Measurements from ENCODE around the gene CFAP90.

- TF ChIP-seq, protein P1, sequence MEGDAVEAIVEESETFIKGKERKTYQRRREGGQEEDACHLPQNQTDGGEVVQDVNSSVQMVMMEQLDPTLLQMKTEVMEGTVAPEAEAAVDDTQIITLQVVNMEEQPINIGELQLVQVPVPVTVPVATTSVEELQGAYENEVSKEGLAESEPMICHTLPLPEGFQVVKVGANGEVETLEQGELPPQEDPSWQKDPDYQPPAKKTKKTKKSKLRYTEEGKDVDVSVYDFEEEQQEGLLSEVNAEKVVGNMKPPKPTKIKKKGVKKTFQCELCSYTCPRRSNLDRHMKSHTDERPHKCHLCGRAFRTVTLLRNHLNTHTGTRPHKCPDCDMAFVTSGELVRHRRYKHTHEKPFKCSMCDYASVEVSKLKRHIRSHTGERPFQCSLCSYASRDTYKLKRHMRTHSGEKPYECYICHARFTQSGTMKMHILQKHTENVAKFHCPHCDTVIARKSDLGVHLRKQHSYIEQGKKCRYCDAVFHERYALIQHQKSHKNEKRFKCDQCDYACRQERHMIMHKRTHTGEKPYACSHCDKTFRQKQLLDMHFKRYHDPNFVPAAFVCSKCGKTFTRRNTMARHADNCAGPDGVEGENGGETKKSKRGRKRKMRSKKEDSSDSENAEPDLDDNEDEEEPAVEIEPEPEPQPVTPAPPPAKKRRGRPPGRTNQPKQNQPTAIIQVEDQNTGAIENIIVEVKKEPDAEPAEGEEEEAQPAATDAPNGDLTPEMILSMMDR (IDR thresholded peaks at IDR 0.05), result no peak
- no peak for TF ChIP-seq POLR2AphosphoS5 (IDR thresholded peaks at IDR 0.05)
- TF ChIP-seq EP300 (IDR thresholded peaks at IDR 0.05), result no peak
- TF ChIP-seq POLR2A (IDR thresholded peaks at IDR 0.05), result no peak
Observed at GRCh38 chr5:7823594-7823993, 27.3 kb downstream of the CFAP90 start.

Measured in stomach (tissue), 4 donors.